Hepatocyte (in vitro differentiated cells): ENCODE results near the gene CORO2B. TPM values are rescaled to one million over a fixed set of nuclear protein-coding genes. Genes with fewer than 3 reads are reported as not detected.

Experiments used
- DNase-seq: peaks from one replicate; pipeline ENCODE4 v3.0.0-alpha.2; 2016; ENCODE audit warnings: low spot score
- H2AFZ ChIP-seq: fragments of 200-600 bp; sonication (generic); 2 replicates; pipeline ENCODE4 v1.6.0; 2016; ENCODE audit warnings: antibody characterized with exemption, mild to moderate bottlenecking
- H3K27ac ChIP-seq: fragments of 200-600 bp; sonication (generic); 2 replicates; pipeline ENCODE4 v1.5.1; 2016; ENCODE audit warnings: mild to moderate bottlenecking
- H3K27me3 ChIP-seq: fragments of 200-600 bp; sonication (generic); 2 replicates; pipeline ENCODE4 v1.6.1; 2016
- H3K36me3 ChIP-seq: fragments of 200-600 bp; sonication (generic); replicated peaks from 2 replicates; pipeline ENCODE4 v1.5.1; 2016; ENCODE audit warnings: low read depth; ENCODE audit not compliant: insufficient read depth
- H3K4me1 ChIP-seq: fragments of 200-600 bp; sonication (generic); 2 replicates; pipeline ENCODE4 v1.5.1; 2016; ENCODE audit warnings: mild to moderate bottlenecking, moderate library complexity; ENCODE audit not compliant: insufficient read depth
- H3K4me2 ChIP-seq: fragments of 200-600 bp; sonication (generic); 2 replicates; pipeline ENCODE4 v1.6.0; 2016
- H3K4me3 ChIP-seq: fragments of 200-600 bp; sonication (generic); 2 replicates; pipeline ENCODE4 v1.5.1; 2016; ENCODE audit warnings: mild to moderate bottlenecking
- H3K79me2 ChIP-seq: fragments of 200-600 bp; sonication (generic); 2 replicates; pipeline ENCODE4 v1.6.0; 2017; ENCODE audit warnings: mild to moderate bottlenecking
- H3K9me2 ChIP-seq: fragments of 200-600 bp; sonication (generic); replicated peaks from 2 replicates; pipeline ENCODE4 v1.6.0; 2017; ENCODE audit warnings: mild to moderate bottlenecking; ENCODE audit not compliant: insufficient read depth
- H3K9me3 ChIP-seq: fragments of 200-600 bp; sonication (generic); 2 replicates; pipeline ENCODE4 v1.5.1; 2016; ENCODE audit warnings: low read depth, mild to moderate bottlenecking
- H4K20me1 ChIP-seq: fragments of 200-600 bp; sonication (generic); 2 replicates; pipeline ENCODE4 v1.6.0; 2016; ENCODE audit warnings: mild to moderate bottlenecking; ENCODE audit not compliant: insufficient read depth, poor library complexity, severe bottlenecking
- CTCF ChIP-seq: fragments of 200-600 bp; sonication (generic); IDR thresholded peaks from 2 replicates; pipeline ENCODE4 v1.5.1; 2016; ENCODE audit warnings: antibody characterized with exemption, mild to moderate bottlenecking; ENCODE audit not compliant: poor library complexity
- EZH2 ChIP-seq: fragments of 200-600 bp; sonication (generic); IDR thresholded peaks from 2 replicates; pipeline ENCODE4 v1.6.1; 2016; ENCODE audit warnings: antibody characterized with exemption, mild to moderate bottlenecking, borderline replicate concordance
- EZH2phosphoT487 ChIP-seq: fragments of 200-600 bp; sonication (generic); IDR thresholded peaks from one replicate; pipeline ENCODE4 v1.6.1; 2018; ENCODE audit warnings: antibody characterized with exemption, mild to moderate bottlenecking, low read depth, moderate library complexity; ENCODE audit not compliant: unreplicated experiment, severe bottlenecking
- WGBS: methylation state at CpG from one replicate; pipeline ENCODE4 v1.1.6; 2016; ENCODE audit warnings: low lambda C conversion rate; ENCODE audit errors: missing lambda C conversion rate; 5-methylcytosine and 5-hydroxymethylcytosine counted together
- polyA plus RNA-seq: library from polyadenylated mRNA; unstranded; fragments of >200 nt; fragmentation: Nextera tagmentation; extraction: Ambion mirVana; gene quantifications from 2 replicates; pipeline ENCODE4 v1.2.1, GENCODE V29; 2016
- total RNA-seq: library from RNA; depleted of rRNA; stranded (reverse); fragments of >200 nt; gene quantifications from 2 replicates; pipeline ENCODE4 v1.2.3, GENCODE V29; 2014

The CORO2B gene
- total and polyA plus RNA-seq, 2 experiments from 2014 or later, result 2.9 to 5.1 TPM

- WGBS, result 91% methylated on average over 6 of the region's 6 CpGs
- H4K20me1 ChIP-seq, result no peaks in the 10 kb centered on the region
- no peak for DNase-seq
- H3K4me2 ChIP-seq, result no peak overlapping the region
- no peaks in the 10 kb centered on the region for H3K9me2 ChIP-seq
- H3K36me3 ChIP-seq, result no peaks in the 10 kb centered on the region
- H3K79me2 ChIP-seq, result no peaks in the 10 kb centered on the region
- no peaks in the 10 kb centered on the region for H3K9me3 ChIP-seq
- H3K4me1 ChIP-seq, result peaks cover 11% of the 10 kb centered on the region
- H3K27me3 ChIP-seq, result no peaks in the 10 kb centered on the region
- H2AFZ ChIP-seq, result no peak overlapping the region
- TF ChIP-seq EZH2, result no peak
- H3K4me3 ChIP-seq, result no peak overlapping the region
- H3K27ac ChIP-seq, result no peak overlapping the region
Measured at GRCh38 chr15:68612979-68613740, 34.4 kb downstream of the CORO2B start.

GRCh38 chr15:68614286-68615035, 35.7 kb downstream of the CORO2B start:
- H3K4me2 ChIP-seq, result no peak overlapping the region
- no peak overlapping the region for H3K27ac ChIP-seq
- no peaks in the 10 kb centered on the region for H3K4me1 ChIP-seq
- H3K4me3 ChIP-seq, result no peak overlapping the region
- TF ChIP-seq CTCF (no peak), EZH2 (no peak), EZH2phosphoT487 (no peak)
- H3K9me3 ChIP-seq, result no peaks in the 10 kb centered on the region
- H3K36me3 ChIP-seq, result no peaks in the 10 kb centered on the region
- H3K27me3 ChIP-seq, result no peaks in the 10 kb centered on the region
- no peak for DNase-seq
- H3K9me2 ChIP-seq, result no peaks in the 10 kb centered on the region
- 41% methylated on average over 17 of the region's 17 CpGs for WGBS
- H4K20me1 ChIP-seq, result no peaks in the 10 kb centered on the region
- H3K79me2 ChIP-seq, result no peaks in the 10 kb centered on the region
- peak overlapping the region; percentile 15 for H2AFZ ChIP-seq

- Histone ChIP-seq H3K4me1 (no peaks in the 10 kb centered on the region), H3K9me3 (no peaks in the 10 kb centered on the region), H3K27ac (no peak overlapping the region), H3K9me2 (no peaks in the 10 kb centered on the region), H3K79me2 (no peaks in the 10 kb centered on the region), H4K20me1 (no peaks in the 10 kb centered on the region), H3K4me2 (no peak overlapping the region), H3K27me3 (no peaks in the 10 kb centered on the region), H2AFZ (no peak overlapping the region), H3K36me3 (no peaks in the 10 kb centered on the region), H3K4me3 (no peak overlapping the region)
- WGBS, result 88% methylated on average over 1 of the region's 1 CpG
- TF ChIP-seq CTCF, result no peak
- no peak for TF ChIP-seq EZH2
- TF ChIP-seq EZH2phosphoT487, result no peak
- no peak for DNase-seq
Measured at GRCh38 chr15:68615301-68615700, 36.5 kb downstream of the CORO2B start.

GRCh38 chr15:68615811-68616210, 37.0 kb downstream of the CORO2B start:
- Histone ChIP-seq H3K27me3 (no peaks in the 10 kb centered on the region), H3K4me2 (no peak overlapping the region), H3K27ac (no peak overlapping the region), H3K9me3 (no peaks in the 10 kb centered on the region), H3K4me3 (no peak overlapping the region), H3K4me1 (no peaks in the 10 kb centered on the region), H4K20me1 (no peaks in the 10 kb centered on the region), H2AFZ (no peak overlapping the region), H3K36me3 (no peaks in the 10 kb centered on the region), H3K79me2 (no peaks in the 10 kb centered on the region), H3K9me2 (no peaks in the 10 kb centered on the region)
- no peak for TF ChIP-seq EZH2
- no peak for TF ChIP-seq EZH2phosphoT487
- WGBS, result 89% methylated on average over 6 of the region's 6 CpGs
- DNase-seq, result no peak
